Fibroblast of villous mesenchyme (primary cell): Measurements from ENCODE around the gene WDR73. TPM values are rescaled to one million over a fixed set of nuclear protein-coding genes. Genes with fewer than 3 reads are reported as not detected.
A peak's percentile ranks its signal among the peaks of the same experiment; 100 is the strongest.

Experiments used
- DNase-seq: peaks from one replicate; pipeline ENCODE4 v3.0.0-alpha.2; 2010; ENCODE audit warnings: low read depth
- H3K4me3 ChIP-seq: 2 replicates; pipeline ENCODE4 v1.5.1; 2011; ENCODE audit warnings: low read depth, mild to moderate bottlenecking, low read length
- total RNA-seq: library from RNA; depleted of rRNA; stranded (reverse); fragments of >200 nt; gene quantifications from 2 replicates; pipeline ENCODE4 v1.2.3, GENCODE V29; 2012
- TF ChIP-seq, protein P1 (sequence below): IDR thresholded peaks from 2 replicates; pipeline ENCODE4 v1.5.1; 2012; ENCODE audit warnings: low read depth, mild to moderate bottlenecking, low read length; ENCODE audit not compliant: insufficient read depth

The WDR73 gene
- total RNA-seq, 1 donor: 47.5 TPM

DNA sequence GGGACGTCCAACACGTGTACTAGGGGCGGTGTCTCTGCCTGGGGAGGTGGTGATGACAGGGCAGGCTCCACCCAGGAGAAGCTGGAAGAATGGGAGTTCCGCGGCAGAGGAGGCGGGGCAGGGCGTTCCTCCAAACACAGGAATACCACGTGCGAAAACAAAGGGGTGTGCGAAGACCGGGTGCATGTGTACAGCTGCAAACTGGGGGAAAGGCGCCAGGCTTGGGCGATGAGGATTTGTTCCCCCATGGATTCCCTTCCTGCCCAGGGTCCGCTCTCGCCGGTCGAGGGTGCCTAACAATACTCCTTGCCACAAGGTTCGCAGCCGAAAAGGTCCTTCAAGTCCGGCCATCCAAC is 53.8 kb downstream of the WDR73 start:
- peak; percentile 80 for DNase-seq
- TF ChIP-seq, protein P1, sequence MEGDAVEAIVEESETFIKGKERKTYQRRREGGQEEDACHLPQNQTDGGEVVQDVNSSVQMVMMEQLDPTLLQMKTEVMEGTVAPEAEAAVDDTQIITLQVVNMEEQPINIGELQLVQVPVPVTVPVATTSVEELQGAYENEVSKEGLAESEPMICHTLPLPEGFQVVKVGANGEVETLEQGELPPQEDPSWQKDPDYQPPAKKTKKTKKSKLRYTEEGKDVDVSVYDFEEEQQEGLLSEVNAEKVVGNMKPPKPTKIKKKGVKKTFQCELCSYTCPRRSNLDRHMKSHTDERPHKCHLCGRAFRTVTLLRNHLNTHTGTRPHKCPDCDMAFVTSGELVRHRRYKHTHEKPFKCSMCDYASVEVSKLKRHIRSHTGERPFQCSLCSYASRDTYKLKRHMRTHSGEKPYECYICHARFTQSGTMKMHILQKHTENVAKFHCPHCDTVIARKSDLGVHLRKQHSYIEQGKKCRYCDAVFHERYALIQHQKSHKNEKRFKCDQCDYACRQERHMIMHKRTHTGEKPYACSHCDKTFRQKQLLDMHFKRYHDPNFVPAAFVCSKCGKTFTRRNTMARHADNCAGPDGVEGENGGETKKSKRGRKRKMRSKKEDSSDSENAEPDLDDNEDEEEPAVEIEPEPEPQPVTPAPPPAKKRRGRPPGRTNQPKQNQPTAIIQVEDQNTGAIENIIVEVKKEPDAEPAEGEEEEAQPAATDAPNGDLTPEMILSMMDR: no peak
- peak overlapping the region; percentile 98 for H3K4me3 ChIP-seq

DNA sequence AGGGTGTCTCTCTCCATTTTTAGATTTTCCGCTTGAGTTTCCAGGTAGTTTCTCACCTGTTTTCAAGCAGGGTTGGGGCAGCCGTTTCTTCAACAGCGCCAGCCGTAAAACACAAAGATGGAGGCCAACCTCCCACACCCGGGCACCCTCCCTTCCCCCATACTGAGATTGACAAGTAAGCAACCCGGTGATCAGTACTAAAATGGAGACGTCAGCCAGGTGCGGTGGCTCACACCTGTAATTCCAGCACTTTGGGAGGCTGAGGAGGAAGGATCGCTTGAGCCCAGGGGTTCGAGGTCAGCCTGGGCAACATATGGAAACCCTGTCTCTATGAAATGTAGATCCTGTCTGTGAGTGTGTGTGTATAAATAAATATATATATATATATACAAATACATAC is 54.2 kb downstream of the WDR73 start:
- TF ChIP-seq, protein P1: no peak
- peak overlapping the region; percentile 98 for H3K4me3 ChIP-seq
- no peak for DNase-seq

DNA sequence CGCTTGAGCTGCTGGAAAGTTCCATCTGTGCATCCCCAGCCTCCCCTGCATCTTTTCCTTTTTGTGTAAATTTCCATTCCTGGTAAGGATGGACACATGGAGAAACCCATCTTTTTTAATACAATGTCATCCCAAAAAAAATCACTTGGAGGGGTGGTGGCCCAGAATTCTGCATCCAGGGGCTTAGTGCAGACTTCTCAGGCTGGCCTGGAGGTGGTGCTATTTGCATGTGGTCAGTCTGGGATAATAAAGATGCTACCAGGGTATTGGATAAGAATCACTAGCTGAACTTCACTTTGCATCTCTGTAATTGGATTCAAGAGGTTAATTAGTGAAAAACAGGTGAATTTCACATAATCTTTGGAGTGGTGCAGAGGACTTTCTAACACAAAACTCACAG is 55.1 kb downstream of the WDR73 start:
- peak; percentile 74 for DNase-seq
- H3K4me3 ChIP-seq: no peak overlapping the region
- TF ChIP-seq, protein P1: peak; percentile 87

DNA sequence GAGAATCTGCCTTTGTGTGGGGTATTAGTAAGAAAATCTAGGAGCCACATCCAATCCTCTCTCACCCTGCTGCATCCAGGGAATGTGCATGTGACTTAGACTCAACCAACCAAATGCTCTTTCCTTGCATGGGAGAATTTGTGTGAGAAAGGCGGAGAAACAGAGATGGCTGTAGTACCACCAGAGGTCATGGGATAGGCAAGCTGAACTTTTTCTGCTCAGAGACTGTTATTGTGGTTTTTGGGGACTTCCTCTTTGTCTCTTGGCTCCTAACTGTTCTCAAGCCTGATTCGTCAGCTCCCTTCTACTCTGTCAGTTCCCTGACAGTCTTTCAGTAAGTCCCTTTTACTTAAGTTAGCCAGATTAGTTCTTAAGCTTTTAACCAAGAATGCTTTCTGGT is 55.8 kb downstream of the WDR73 start:
- no peak overlapping the region for H3K4me3 ChIP-seq
- TF ChIP-seq, protein P1: no peak
- no peak for DNase-seq

- TF ChIP-seq, protein P1: no peak
Measured at GRCh38 chr15:84597296-84597695, 56.8 kb downstream of the WDR73 start.

DNA sequence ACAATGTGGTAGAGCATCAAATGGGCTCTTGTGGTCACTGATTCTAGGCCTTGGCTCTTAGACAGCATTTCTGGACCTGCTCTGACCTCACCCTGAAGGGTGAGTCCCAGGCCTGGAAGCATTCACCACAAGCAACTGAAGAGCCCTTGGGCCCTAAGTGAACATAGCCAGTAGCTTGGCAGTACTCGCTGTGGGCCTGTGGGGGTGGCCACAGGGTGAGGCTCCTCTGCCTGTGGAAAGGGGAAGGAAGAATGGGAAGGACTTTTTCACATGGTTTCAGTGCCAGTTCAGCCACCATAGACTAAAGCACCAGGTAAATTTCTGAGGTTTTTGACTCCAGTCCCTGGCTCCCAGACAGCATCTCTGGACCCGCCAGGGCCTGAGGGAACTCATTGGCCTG is 58.4 kb downstream of the WDR73 start:
- DNase-seq: no peak
- TF ChIP-seq, protein P1: no peak
- H3K4me3 ChIP-seq: no peak overlapping the region

More at GRCh38 chr15:84597296-84597695, 56.8 kb downstream of the WDR73 start:
- no peak for DNase-seq
- H3K4me3 ChIP-seq: no peak overlapping the region

DNA sequence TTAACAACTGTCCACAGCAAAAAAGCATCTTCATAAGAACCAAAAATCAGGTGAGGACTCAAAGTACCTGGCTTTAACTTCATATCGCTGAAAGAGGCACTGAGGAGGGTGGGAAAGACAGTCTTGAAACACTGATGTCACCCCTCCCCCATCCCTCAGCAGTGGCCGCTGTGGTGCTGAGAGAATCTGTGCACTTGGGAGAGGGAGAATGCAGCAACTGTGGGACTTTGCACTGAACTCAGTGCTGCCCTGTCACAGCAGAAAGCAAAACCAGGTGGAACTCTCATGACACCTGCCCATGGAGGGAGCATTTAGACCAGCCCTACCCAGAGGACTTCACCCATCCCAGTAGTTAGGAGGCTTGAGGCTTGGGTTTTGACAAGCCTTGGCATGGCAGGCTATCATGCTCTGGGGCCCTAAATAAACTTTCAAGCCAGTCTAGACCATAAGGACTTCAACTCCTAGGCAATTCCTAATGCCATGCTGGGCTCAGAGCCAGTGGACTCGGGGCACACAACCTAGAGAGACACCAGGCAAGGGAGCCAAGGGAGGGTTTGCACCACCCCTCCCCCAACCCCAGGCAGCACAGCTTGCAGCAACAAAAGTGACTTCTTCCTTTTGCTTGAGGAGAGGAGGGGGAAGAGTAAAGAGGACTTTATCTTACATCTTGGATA is 59.3 kb downstream of the WDR73 start:
- TF ChIP-seq, protein P1: no peak
- H3K4me3 ChIP-seq: no peak overlapping the region
- DNase-seq: no peak
